ENCODE measurements around the gene IL1R2.

DNA sequence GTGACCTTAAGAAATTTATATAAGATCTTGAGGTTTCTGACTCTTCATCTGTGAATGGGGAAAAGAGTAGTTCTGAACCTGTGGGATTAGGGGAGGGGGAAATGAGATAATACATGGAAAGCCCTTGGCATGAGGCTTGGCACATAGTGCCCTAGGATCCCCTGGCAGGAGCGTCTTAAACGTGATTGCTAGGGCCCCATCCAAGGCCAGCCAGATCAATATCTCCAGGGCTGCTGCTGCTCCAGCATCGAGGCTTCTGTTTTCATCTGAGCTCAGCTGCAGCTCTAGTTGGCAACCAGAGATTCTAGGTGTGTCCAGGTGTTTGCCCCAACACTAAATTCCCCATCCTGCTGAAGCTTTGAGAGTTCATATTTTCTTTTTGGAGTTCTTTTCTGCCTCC lies 71.0 kb downstream of the IL1R2 start:
- TF ChIP-seq, protein P1, sequence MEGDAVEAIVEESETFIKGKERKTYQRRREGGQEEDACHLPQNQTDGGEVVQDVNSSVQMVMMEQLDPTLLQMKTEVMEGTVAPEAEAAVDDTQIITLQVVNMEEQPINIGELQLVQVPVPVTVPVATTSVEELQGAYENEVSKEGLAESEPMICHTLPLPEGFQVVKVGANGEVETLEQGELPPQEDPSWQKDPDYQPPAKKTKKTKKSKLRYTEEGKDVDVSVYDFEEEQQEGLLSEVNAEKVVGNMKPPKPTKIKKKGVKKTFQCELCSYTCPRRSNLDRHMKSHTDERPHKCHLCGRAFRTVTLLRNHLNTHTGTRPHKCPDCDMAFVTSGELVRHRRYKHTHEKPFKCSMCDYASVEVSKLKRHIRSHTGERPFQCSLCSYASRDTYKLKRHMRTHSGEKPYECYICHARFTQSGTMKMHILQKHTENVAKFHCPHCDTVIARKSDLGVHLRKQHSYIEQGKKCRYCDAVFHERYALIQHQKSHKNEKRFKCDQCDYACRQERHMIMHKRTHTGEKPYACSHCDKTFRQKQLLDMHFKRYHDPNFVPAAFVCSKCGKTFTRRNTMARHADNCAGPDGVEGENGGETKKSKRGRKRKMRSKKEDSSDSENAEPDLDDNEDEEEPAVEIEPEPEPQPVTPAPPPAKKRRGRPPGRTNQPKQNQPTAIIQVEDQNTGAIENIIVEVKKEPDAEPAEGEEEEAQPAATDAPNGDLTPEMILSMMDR (IDR thresholded peaks at IDR 0.05), result no peak
- TF ChIP-seq EP300 (IDR thresholded peaks at IDR 0.05; ENCODE audit: low read depth) (no peak), POLR2A (IDR thresholded peaks at IDR 0.05) (no peak), POLR2AphosphoS5 (IDR thresholded peaks at IDR 0.05) (no peak)
